ENCODE data around the gene ZNF521.

ZNF521 gene

DNA sequence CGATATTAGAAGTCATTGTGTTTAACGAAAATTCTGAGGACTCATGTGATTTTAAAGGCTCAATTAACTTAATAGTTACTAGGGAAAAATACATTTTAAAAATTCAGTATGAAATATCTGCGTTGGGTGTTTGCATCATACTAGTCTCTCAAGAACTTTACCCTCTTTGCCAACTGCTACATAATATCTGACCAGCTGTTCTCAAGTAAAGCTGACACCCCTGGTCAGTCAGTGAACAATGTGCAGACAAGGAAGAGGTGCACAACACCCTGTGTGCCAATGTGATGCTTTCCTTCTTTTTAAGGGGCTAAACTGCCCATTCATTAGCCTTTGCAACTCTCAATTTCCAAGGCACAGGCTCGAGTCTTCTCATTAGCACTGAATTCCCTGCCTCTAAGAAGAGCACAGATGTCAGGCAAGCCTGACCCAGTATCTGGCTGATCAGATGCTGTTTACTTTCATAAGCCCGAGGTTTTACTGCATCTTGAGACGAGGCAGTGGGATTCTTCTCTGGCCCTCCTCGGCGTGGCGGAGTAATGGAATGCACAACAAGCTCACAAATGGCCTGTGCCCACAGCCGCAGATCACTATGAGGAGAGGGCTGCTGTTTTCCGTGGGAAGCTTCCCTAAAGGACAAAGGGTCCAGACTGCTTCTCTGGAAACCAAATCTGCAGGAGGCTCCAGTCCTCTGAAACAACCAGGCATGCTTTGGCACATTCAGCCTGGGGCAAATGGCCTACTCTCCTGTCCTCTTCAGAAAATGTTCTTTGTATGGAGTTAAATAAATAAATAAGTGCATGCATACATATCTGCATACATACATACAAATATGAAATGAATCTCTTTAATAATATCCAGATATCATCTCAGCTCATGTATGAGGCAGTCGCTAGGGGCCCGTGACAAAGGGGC is 240.3 kb downstream of the ZNF521 start:
- Histone ChIP-seq H3K4me1 (ENCODE audit: control insufficient read depth in 1 of 2, insufficient read depth in 1 of 2, low read depth in 1 of 2, low read length in 1 of 2) (no peaks in the 10 kb centered on the region), H3K36me3 (no peaks in the 10 kb centered on the region), H3K27me3 (no peaks in the 10 kb centered on the region), H3K4me3 (ENCODE audit: low read depth in 1 of 2, low read length in 1 of 2) (no peak overlapping the region), H3K9me3 (no peaks in the 10 kb centered on the region), H3K27ac (no peak overlapping the region)
- TF ChIP-seq, protein P1, sequence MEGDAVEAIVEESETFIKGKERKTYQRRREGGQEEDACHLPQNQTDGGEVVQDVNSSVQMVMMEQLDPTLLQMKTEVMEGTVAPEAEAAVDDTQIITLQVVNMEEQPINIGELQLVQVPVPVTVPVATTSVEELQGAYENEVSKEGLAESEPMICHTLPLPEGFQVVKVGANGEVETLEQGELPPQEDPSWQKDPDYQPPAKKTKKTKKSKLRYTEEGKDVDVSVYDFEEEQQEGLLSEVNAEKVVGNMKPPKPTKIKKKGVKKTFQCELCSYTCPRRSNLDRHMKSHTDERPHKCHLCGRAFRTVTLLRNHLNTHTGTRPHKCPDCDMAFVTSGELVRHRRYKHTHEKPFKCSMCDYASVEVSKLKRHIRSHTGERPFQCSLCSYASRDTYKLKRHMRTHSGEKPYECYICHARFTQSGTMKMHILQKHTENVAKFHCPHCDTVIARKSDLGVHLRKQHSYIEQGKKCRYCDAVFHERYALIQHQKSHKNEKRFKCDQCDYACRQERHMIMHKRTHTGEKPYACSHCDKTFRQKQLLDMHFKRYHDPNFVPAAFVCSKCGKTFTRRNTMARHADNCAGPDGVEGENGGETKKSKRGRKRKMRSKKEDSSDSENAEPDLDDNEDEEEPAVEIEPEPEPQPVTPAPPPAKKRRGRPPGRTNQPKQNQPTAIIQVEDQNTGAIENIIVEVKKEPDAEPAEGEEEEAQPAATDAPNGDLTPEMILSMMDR (IDR thresholded peaks at IDR 0.05), result no peak

DNA sequence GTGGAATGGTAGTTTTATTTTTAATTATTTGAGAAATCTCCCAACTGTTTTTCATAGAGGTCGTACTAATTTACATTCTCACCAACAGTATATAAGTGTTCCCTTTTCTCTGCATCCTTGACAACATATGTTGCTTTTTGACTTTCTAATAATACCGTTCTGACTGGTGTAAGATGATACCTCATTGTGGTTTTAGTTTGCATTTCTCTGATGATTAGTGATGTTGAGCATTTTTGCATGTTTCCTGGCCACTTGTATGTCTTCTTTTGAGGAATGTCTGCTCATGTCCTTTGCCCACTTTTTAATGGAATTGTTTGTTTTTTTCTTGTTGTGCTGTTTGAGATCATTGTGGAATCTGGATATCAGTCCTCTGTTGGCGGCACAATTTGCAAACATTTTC is 242.5 kb downstream of the ZNF521 start:
- Histone ChIP-seq H3K36me3 (no peaks in the 10 kb centered on the region), H3K27me3 (no peaks in the 10 kb centered on the region), H3K4me1 (ENCODE audit: control insufficient read depth in 1 of 2, insufficient read depth in 1 of 2, low read depth in 1 of 2, low read length in 1 of 2) (no peaks in the 10 kb centered on the region), H3K27ac (no peak overlapping the region), H3K9me3 (no peaks in the 10 kb centered on the region), H3K4me3 (ENCODE audit: low read depth in 1 of 2, low read length in 1 of 2) (no peak overlapping the region)
- TF ChIP-seq, protein P1 (IDR thresholded peaks at IDR 0.05), result no peak

DNA sequence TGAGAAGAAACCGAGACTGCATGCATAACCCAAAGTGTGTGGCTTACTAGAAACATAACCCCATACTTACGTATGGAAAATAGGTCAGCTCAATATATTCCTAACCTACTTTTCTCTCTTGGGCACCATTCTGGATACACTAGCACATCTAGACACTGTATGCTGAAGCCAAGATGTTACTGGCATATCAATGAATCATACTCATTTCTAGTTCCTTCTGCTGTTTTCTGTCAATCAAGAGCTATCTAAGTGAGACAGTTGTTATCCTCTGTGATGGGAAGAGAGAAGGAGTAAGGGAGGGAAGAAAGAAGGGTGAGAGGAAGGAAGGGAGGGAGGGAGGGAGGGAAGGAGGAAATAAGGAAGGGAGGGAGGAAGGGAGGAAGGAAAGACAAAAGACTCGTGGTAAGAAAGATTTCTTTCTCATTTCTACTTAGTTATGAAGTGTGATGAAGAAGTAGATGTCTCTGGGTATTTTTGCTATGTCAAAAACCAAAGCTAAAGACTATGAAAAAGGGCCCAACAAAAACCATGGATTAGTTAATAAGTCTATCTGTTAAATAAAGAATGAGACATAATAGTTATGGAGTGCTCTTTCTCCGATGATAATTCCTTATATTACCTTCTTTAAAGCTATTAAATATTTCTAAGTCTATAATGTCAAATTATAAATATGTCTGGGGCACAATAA is 248.4 kb downstream of the ZNF521 start:
- Histone ChIP-seq H3K27ac (no peak overlapping the region), H3K9me3 (no peaks in the 10 kb centered on the region), H3K4me3 (ENCODE audit: low read depth in 1 of 2, low read length in 1 of 2) (no peak overlapping the region), H3K36me3 (no peaks in the 10 kb centered on the region), H3K4me1 (ENCODE audit: control insufficient read depth in 1 of 2, insufficient read depth in 1 of 2, low read depth in 1 of 2, low read length in 1 of 2) (no peaks in the 10 kb centered on the region), H3K27me3 (no peaks in the 10 kb centered on the region)
- TF ChIP-seq, protein P1 (IDR thresholded peaks at IDR 0.05), result no peak

DNA sequence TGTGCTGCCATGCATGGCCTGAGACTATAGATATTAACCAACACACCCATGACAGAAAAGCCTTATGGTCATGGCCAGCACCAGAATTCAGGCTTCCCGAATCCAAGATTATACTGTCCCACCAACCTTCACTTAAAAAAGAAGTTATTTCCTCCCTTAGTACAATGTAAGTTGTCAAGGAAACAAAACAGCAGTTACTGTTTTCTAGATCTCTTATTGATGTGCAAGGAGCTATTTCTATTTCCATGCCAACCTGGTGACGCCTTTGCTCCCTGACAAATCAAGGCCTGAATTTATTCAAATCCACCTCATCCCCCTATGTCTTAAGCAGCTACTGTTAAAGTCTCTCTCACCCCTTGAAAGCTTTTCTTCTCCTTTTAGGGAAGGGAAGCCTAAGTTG is 249.3 kb downstream of the ZNF521 start:
- TF ChIP-seq, protein P1 (IDR thresholded peaks at IDR 0.05), result no peak
- H3K4me1 ChIP-seq (ENCODE audit: control insufficient read depth in 1 of 2, insufficient read depth in 1 of 2, low read depth in 1 of 2, low read length in 1 of 2), result no peaks in the 10 kb centered on the region
- H3K27ac ChIP-seq, result no peak overlapping the region
- no peaks in the 10 kb centered on the region for H3K36me3 ChIP-seq
- H3K9me3 ChIP-seq, result no peaks in the 10 kb centered on the region
- H3K27me3 ChIP-seq, result no peaks in the 10 kb centered on the region
- no peak overlapping the region for H3K4me3 ChIP-seq (ENCODE audit: low read depth in 1 of 2, low read length in 1 of 2)

DNA sequence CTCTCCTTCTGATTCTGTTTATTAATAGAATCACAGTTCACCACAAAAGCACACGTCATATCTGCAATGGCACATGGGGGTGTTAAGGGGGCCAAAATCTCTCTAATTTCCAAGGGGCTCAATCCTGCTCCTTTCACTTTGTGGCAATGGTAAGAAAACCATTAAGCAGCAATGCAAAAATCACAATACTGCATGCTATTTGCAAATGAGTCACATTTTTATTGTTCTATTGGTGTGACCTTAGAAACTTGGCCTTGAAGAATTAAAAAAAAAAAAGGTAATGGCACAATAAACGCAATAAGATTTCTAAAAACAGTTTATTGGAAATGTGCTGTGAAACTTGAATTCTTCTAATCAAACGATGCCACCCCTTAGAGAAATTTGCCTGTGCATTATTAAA is 251.5 kb downstream of the ZNF521 start:
- no peak overlapping the region for H3K27ac ChIP-seq
- no peaks in the 10 kb centered on the region for H3K9me3 ChIP-seq
- no peaks in the 10 kb centered on the region for H3K27me3 ChIP-seq
- H3K36me3 ChIP-seq, result no peaks in the 10 kb centered on the region
- H3K4me3 ChIP-seq (ENCODE audit: low read depth in 1 of 2, low read length in 1 of 2), result no peak overlapping the region
- no peaks in the 10 kb centered on the region for H3K4me1 ChIP-seq (ENCODE audit: control insufficient read depth in 1 of 2, insufficient read depth in 1 of 2, low read depth in 1 of 2, low read length in 1 of 2)
- TF ChIP-seq, protein P1 (IDR thresholded peaks at IDR 0.05), result no peak

Data from neutrophil (primary cell).